ENCODE measurements around the gene CAMK2N1. TPM values are rescaled to one million over a fixed set of nuclear protein-coding genes. Genes with fewer than 3 reads are reported as not detected.

CAMK2N1 gene
- total RNA-seq, 6 experiments from 2014 or later, result 40.3 to 57.8 (median 42.6) TPM

DNA sequence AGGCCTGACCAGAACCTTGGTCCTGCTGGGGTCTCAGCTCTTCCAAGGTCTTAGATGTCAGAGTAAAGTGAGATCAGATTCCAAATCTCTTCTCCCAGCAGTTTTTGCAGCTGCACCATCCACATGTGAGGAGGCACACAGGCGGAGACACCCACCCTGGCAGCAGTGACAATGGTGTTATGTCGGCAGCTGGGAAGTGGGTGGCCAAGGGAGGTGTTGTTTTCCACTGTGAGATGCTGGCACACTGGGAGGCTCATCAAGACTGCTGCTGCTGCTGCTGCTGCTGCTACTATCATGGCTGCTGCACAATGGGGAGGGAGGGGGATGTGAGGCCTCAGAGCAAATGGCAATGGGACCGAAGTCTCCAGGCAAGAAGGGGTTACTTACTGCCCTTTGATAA lies 23.6 kb downstream of the CAMK2N1 start:
- H3K4me1 Mint-ChIP-seq (ENCODE audit: low read depth), result no peaks in the 10 kb centered on the region; the same call in 1 of the 2 replicates
- DNase-seq, result no peak
- no peak for TF ChIP-seq CTCF (IDR thresholded peaks at IDR 0.05)
- no peak overlapping the region for H3K4me3 Mint-ChIP-seq
- no peaks in the 10 kb centered on the region for H3K9me3 Mint-ChIP-seq
- H3K27me3 Mint-ChIP-seq (ENCODE audit: insufficient read depth), result peaks cover 40% of the 10 kb centered on the region
- no peaks in the 10 kb centered on the region for H3K36me3 Mint-ChIP-seq (ENCODE audit: low read depth)
- H3K27ac Mint-ChIP-seq, result no peak overlapping the region

DNA sequence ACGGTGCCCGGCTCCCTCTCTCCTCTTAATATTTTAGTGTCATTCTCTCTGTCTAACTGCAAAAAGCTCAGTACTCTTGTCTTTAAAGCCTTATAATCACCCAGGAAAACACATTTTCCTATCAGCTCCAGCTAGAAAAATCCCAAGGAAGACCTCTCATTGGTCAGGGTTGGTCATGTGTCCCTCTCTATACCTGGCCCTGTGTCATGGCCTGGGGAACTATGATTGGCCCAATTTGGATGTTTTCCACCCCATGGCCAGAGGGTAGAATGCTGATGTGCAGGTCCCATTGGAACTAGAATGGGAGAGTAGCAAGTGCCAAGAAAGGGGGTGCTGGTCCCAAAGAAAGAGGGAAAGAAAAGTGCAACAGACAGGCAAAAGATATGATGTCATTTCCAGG lies 27.3 kb downstream of the CAMK2N1 start:
- DNase-seq, result no peak
- Mint-ChIP-seq H3K4me1 (ENCODE audit: low read depth) (no peaks in the 10 kb centered on the region), H3K36me3 (ENCODE audit: low read depth) (no peaks in the 10 kb centered on the region), H3K27me3 (ENCODE audit: insufficient read depth) (peaks cover 32% of the 10 kb centered on the region), H3K27ac (no peak overlapping the region), H3K4me3 (no peak overlapping the region), H3K9me3 (no peaks in the 10 kb centered on the region)
- no peak for TF ChIP-seq CTCF (IDR thresholded peaks at IDR 0.05)

- H3K9me3 Mint-ChIP-seq, result no peaks in the 10 kb centered on the region
- H3K4me1 Mint-ChIP-seq (ENCODE audit: low read depth), result peaks cover 7% of the 10 kb centered on the region; the same call in 1 of the 2 replicates
- no peak for DNase-seq
- peaks cover 23% of the 10 kb centered on the region for H3K27me3 Mint-ChIP-seq (ENCODE audit: insufficient read depth)
- H3K4me3 Mint-ChIP-seq, result no peak overlapping the region
- H3K36me3 Mint-ChIP-seq (ENCODE audit: low read depth), result no peaks in the 10 kb centered on the region
- no peak overlapping the region for H3K27ac Mint-ChIP-seq
- no peak for TF ChIP-seq CTCF (IDR thresholded peaks at IDR 0.05)
These were observed 32.0 kb downstream of the CAMK2N1 start for GRCh38 chr1:20454004-20454403.

GRCh38 chr1:20449735-20450311 lies 36.2 kb downstream of the CAMK2N1 start:
- no peaks in the 10 kb centered on the region for H3K9me3 Mint-ChIP-seq
- H3K36me3 Mint-ChIP-seq (ENCODE audit: low read depth), result no peaks in the 10 kb centered on the region
- no peak overlapping the region for H3K27ac Mint-ChIP-seq
- H3K4me3 Mint-ChIP-seq, result no peak overlapping the region
- H3K4me1 Mint-ChIP-seq (ENCODE audit: low read depth), result peaks cover 18% of the 10 kb centered on the region; the same call in 1 of the 2 replicates
- no peak for TF ChIP-seq CTCF (IDR thresholded peaks at IDR 0.05)
- peaks cover 16% of the 10 kb centered on the region for H3K27me3 Mint-ChIP-seq (ENCODE audit: insufficient read depth)
- DNase-seq, result peak; percentile 41

GRCh38 chr1:20448671-20449071 lies 37.3 kb downstream of the CAMK2N1 start:
- no peak for TF ChIP-seq CTCF (IDR thresholded peaks at IDR 0.05)

More at GRCh38 chr1:20448671-20449071, 37.3 kb downstream of the CAMK2N1 start:
- Mint-ChIP-seq H3K36me3 (ENCODE audit: low read depth) (no peaks in the 10 kb centered on the region), H3K27ac (no peak overlapping the region), H3K27me3 (ENCODE audit: insufficient read depth) (peaks cover 16% of the 10 kb centered on the region), H3K9me3 (no peaks in the 10 kb centered on the region), H3K4me1 (ENCODE audit: low read depth) (peaks cover 18% of the 10 kb centered on the region; the same call in 1 of the 2 replicates), H3K4me3 (no peak overlapping the region)
- DNase-seq, result no peak
